ENCODE results near the gene FNDC10. TPM values are rescaled to one million over a fixed set of nuclear protein-coding genes. Genes with fewer than 3 reads are reported as not detected.
A peak's percentile ranks its signal among the peaks of the same experiment; 100 is the strongest.

Gene FNDC10
- total RNA-seq, 1 donor from 2014 or later: 4.2 TPM

DNA sequence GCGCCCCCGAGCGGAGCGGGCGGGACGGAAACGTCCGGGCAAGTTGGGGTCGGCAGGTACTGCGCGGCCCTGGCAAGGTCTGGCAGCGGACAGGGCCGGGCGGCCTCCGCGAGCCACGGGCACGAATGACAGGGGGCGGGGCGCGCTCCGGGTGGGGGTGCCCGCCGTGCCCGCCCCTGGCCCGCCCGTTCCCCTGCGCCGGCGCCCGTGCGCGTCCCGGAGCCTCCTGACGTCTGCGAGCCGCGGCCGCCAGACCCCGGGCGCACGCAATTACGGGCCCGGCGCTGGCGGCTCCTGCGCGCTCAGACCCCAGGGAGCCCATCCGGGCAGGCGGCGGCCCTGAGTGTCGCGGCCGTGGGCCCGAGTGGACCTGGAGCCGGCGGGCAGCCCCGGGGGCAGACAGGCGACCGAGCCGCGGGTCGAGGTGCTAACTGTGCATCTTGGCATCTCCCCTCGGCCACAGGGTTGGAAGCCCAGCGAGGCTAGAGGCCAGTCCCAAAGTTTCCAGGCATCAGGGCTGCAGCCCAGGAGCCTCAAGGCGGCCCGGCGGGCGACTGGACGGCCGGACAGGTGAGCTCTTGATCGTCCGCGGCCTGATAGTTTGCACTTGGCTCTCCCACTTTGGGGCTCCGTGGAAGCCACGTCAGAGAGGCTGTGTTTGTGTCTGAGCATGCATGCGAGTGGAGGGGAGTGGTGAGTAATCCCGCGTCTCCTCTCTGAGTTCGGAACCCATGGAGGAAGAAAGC, 16.3 kb upstream of the FNDC10 start:
- Mint-ChIP-seq H3K27ac (peak overlapping the region; percentile 70), H3K4me1 (ENCODE audit: low read depth) (peaks cover 22% of the 10 kb centered on the region), H3K27me3 (no peaks in the 10 kb centered on the region), H3K9me3 (ENCODE audit: low read depth) (no peaks in the 10 kb centered on the region), H3K36me3 (ENCODE audit: insufficient read depth) (peaks cover 3% of the 10 kb centered on the region), H3K4me3 (ENCODE audit: low read depth) (peak overlapping the region; percentile 77)
- DNase-seq (ENCODE audit: low spot score, unreplicated experiment): no peak
- TF ChIP-seq, protein P1, sequence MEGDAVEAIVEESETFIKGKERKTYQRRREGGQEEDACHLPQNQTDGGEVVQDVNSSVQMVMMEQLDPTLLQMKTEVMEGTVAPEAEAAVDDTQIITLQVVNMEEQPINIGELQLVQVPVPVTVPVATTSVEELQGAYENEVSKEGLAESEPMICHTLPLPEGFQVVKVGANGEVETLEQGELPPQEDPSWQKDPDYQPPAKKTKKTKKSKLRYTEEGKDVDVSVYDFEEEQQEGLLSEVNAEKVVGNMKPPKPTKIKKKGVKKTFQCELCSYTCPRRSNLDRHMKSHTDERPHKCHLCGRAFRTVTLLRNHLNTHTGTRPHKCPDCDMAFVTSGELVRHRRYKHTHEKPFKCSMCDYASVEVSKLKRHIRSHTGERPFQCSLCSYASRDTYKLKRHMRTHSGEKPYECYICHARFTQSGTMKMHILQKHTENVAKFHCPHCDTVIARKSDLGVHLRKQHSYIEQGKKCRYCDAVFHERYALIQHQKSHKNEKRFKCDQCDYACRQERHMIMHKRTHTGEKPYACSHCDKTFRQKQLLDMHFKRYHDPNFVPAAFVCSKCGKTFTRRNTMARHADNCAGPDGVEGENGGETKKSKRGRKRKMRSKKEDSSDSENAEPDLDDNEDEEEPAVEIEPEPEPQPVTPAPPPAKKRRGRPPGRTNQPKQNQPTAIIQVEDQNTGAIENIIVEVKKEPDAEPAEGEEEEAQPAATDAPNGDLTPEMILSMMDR (IDR thresholded peaks at IDR 0.05; ENCODE audit: unreplicated experiment): no peak

DNA sequence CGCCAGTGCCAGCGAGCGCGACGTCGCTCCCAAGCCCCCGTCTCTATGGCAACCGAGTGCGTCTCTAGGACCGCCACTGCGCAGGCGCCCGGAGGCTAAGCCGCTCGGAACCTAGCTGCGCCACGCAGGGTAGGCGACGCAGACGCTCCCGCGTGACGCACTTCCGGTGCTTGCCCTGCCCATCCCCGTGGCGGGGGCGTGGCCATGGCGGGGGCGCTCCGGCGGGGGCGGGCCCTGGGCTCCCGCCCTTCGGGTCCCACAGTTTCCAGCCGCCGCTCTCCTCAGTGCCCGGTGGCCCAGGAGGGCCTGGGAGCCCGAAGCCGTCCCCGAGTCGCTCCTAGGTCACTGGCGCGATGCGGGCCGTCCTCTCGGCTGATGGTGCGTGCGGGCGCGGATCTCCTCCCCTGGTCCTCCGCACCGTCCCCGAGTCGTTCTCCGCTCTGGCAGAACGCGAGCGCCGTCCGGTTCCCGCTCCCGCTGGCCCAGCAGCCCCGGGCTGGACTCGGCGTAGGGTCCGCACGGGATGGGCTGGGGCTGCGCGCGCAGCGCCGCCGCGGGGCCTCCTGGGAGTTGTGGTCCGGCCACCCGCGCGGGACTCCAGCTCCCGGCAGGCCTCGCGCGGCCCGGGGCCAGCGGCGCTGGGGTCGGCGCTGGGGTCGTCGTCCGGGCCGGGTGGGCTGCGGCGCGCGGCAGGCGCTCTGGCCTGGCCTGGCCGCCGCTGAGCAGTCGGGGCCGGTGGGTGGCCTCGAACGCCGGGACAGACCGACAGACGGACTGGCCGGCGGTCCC, 15.5 kb upstream of the FNDC10 start, which contains the start of gene MIB2:
MIB2 (plus strand) TSS at position 245 of the 789 bp plus-strand sequence. CDS start 7,953 bp downstream, outside the sequence.
- peak within 1 kb of the TSS; percentile 96 for H3K4me3 Mint-ChIP-seq (ENCODE audit: low read depth)
- H3K9me3 Mint-ChIP-seq (ENCODE audit: low read depth): no peaks in the 10 kb centered on the region

DNA sequence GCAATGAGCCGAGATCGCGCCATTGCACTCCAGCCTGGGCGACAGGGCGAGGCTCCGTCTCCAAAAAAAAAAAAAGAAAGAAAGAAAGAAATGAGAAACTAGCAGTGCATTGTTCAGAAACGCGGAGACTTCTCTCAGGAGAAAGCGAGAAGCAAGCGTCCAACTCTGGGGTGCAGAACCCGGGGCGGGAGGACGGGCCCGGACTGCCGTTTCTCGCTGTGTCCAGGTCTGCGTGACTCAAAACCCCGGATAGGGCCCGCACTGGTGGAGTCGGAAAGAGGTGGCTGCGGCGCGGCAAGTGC, 15.0 kb upstream of the FNDC10 start:
- TF ChIP-seq, protein P1 (IDR thresholded peaks at IDR 0.05; ENCODE audit: unreplicated experiment): no peak
- Mint-ChIP-seq H3K4me3 (ENCODE audit: low read depth) (peak overlapping the region; percentile 96), H3K9me3 (ENCODE audit: low read depth) (no peaks in the 10 kb centered on the region), H3K27ac (peak overlapping the region; percentile 95), H3K4me1 (ENCODE audit: low read depth) (peaks cover 22% of the 10 kb centered on the region), H3K27me3 (no peaks in the 10 kb centered on the region), H3K36me3 (ENCODE audit: insufficient read depth) (peaks cover 3% of the 10 kb centered on the region)
- DNase-seq (ENCODE audit: low spot score, unreplicated experiment): no peak

More for the DNA sequence above, 15.5 kb upstream of the FNDC10 start, which contains the start of gene MIB2:
- H3K27me3 Mint-ChIP-seq: no peaks in the 10 kb centered on the region
- peak within 1 kb of the TSS; percentile 95 for H3K27ac Mint-ChIP-seq
- H3K4me1 Mint-ChIP-seq (ENCODE audit: low read depth): peaks cover 22% of the 10 kb centered on the region
- H3K36me3 Mint-ChIP-seq (ENCODE audit: insufficient read depth): peaks cover 3% of the 10 kb centered on the region
- peak; percentile 96 for DNase-seq (ENCODE audit: low spot score, unreplicated experiment)
- TF ChIP-seq, protein P1 (IDR thresholded peaks at IDR 0.05; ENCODE audit: unreplicated experiment): no peak

DNA sequence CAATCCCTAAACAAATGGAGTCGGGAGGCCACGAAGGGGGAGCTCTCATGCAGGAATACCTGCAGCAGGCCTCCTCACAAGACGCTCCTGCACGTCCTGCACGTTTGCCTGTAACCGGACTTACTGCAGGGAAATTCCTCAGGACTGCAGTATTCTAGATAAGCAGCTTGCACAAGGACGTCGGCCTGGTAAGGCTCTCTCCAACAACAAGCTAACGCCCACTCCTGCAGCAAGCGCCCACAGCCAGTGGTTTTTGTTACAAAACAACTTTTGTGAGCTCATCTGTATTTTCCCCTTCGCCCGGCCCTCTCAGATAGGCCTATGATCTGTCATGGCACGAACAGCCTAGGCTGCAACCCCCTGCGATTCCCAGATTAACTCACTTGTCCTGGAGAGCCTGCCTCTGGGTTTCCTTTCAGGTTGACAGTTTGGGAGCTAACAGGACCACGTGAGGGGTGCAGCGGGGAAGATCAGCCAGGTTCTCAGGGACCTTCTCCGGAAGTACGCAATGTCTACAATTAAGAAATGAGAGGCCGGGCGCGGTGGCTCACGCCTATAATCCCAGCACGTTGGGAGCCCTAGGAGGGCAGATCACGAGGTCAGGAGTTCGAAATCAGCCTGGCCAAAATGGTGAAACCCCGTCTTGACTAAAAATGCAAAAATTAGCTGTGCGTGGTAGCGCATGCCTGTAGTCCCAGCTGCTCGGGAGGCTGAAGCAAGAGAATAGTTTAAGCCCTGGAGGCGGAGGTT, 14.4 kb upstream of the FNDC10 start:
- peaks cover 3% of the 10 kb centered on the region for H3K36me3 Mint-ChIP-seq (ENCODE audit: insufficient read depth)
- H3K27me3 Mint-ChIP-seq: no peaks in the 10 kb centered on the region
- peak overlapping the region; percentile 96 for H3K4me3 Mint-ChIP-seq (ENCODE audit: low read depth)
- peak overlapping the region; percentile 95 for H3K27ac Mint-ChIP-seq
- TF ChIP-seq, protein P1 (IDR thresholded peaks at IDR 0.05; ENCODE audit: unreplicated experiment): no peak
- DNase-seq (ENCODE audit: low spot score, unreplicated experiment): no peak
- H3K9me3 Mint-ChIP-seq (ENCODE audit: low read depth): no peaks in the 10 kb centered on the region
- peaks cover 22% of the 10 kb centered on the region for H3K4me1 Mint-ChIP-seq (ENCODE audit: low read depth)
